Measurements from ENCODE around the gene BMF.

DNA sequence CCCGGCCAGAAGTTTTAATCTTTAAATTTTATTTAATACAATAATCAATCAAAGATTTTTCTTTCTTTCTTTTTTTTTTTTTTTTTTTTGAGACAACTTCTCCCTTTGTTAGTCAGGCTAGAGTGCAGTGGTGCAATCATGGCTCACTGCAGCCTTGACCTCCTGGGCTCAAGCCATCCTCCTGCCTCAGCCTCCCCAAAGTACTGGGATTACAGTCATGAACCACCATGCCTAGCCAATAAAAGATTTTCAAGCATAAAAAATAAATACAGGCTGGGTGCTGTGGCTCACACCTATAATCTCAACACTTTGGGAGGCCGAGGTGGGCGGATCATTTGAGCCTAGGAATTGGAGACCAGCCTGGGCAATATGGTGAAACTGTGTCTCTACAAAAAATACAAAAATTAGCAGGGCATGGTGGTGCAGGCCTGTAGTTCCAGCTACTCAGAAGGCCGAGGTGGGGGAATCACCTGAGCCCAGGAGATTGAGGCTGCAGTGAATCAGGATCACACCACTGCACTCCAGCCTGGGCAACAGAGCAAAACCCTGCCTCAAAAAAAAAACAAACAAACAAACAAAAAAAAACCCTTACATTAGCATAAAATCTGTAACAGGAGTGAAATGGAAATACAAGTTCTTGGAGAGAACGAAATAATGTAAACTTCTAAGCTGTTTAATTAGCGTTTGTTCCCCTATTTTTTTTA is 40.6 kb downstream of the BMF start:
- TF ChIP-seq, protein P1, sequence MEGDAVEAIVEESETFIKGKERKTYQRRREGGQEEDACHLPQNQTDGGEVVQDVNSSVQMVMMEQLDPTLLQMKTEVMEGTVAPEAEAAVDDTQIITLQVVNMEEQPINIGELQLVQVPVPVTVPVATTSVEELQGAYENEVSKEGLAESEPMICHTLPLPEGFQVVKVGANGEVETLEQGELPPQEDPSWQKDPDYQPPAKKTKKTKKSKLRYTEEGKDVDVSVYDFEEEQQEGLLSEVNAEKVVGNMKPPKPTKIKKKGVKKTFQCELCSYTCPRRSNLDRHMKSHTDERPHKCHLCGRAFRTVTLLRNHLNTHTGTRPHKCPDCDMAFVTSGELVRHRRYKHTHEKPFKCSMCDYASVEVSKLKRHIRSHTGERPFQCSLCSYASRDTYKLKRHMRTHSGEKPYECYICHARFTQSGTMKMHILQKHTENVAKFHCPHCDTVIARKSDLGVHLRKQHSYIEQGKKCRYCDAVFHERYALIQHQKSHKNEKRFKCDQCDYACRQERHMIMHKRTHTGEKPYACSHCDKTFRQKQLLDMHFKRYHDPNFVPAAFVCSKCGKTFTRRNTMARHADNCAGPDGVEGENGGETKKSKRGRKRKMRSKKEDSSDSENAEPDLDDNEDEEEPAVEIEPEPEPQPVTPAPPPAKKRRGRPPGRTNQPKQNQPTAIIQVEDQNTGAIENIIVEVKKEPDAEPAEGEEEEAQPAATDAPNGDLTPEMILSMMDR (IDR thresholded peaks at IDR 0.05; ENCODE audit: low read depth, low read length): no peak
- no peak for TF ChIP-seq EZH2phosphoT487 (IDR thresholded peaks at IDR 0.05; ENCODE audit: low read depth)
